Retinal pigment epithelial cell (primary cell): ENCODE data around the gene ADAM19.
A peak's percentile ranks its signal among the peaks of the same experiment; 100 is the strongest.

Experiments
- DNase-seq: peaks from one replicate; pipeline ENCODE4 v3.0.0-alpha.2; 2010; ENCODE audit warnings: low read depth
- H3K4me3 ChIP-seq: 2 replicates; pipeline ENCODE4 v1.5.1; 2011; ENCODE audit warnings: mild to moderate bottlenecking, low read length, control low read depth, moderate library complexity
- TF ChIP-seq, protein P1 (sequence below): conservative IDR thresholded peaks from 2 replicates; pipeline ENCODE4 v1.5.1; 2011; ENCODE audit warnings: low read depth, low read length, control low read depth, inconsistent platforms

Gene ADAM19

DNA sequence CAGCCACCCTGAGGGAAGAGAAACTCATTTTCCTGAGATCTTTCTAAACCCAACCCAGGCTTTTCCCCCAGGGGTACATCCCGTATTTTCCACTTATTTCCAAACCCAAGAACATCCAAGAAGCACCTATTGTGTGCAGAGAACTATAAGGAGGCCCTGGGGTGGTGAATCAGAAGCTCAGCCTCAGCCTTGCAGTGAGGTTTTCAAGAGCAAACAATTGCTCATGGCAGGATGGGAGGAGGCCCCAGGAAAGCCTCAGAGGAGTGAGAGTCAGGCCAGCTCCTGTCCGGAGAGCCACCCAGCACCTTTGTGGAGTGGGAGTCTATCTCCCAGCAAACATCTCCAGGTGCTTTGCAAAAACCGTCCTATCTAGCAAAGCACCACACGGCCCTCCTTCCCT, 96.4 kb downstream of the ADAM19 start:
- TF ChIP-seq, protein P1, sequence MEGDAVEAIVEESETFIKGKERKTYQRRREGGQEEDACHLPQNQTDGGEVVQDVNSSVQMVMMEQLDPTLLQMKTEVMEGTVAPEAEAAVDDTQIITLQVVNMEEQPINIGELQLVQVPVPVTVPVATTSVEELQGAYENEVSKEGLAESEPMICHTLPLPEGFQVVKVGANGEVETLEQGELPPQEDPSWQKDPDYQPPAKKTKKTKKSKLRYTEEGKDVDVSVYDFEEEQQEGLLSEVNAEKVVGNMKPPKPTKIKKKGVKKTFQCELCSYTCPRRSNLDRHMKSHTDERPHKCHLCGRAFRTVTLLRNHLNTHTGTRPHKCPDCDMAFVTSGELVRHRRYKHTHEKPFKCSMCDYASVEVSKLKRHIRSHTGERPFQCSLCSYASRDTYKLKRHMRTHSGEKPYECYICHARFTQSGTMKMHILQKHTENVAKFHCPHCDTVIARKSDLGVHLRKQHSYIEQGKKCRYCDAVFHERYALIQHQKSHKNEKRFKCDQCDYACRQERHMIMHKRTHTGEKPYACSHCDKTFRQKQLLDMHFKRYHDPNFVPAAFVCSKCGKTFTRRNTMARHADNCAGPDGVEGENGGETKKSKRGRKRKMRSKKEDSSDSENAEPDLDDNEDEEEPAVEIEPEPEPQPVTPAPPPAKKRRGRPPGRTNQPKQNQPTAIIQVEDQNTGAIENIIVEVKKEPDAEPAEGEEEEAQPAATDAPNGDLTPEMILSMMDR = no peak
- DNase-seq = no peak
- no peak overlapping the region for H3K4me3 ChIP-seq

DNA sequence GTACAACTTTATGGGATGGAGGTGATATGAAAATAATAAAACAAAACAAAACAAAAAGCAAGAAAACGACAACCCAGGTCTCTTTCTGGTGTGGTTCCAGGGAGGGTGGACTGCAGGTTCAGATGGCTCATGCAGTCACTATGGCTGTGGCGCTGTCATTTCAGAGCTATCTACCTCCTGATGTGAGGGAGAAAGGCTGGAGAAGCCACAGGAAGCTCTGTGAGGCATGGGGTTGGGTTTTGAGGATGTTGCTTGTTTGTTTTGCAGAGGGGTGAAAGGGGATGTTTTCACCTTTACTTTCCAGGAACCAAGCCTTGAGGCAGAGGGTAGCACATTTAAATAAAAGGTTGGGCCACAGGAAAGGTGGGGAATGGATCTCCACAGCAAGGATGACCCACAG, 96.8 kb downstream of the ADAM19 start:
- TF ChIP-seq, protein P1 = no peak
- H3K4me3 ChIP-seq = no peak overlapping the region
- no peak for DNase-seq

DNA sequence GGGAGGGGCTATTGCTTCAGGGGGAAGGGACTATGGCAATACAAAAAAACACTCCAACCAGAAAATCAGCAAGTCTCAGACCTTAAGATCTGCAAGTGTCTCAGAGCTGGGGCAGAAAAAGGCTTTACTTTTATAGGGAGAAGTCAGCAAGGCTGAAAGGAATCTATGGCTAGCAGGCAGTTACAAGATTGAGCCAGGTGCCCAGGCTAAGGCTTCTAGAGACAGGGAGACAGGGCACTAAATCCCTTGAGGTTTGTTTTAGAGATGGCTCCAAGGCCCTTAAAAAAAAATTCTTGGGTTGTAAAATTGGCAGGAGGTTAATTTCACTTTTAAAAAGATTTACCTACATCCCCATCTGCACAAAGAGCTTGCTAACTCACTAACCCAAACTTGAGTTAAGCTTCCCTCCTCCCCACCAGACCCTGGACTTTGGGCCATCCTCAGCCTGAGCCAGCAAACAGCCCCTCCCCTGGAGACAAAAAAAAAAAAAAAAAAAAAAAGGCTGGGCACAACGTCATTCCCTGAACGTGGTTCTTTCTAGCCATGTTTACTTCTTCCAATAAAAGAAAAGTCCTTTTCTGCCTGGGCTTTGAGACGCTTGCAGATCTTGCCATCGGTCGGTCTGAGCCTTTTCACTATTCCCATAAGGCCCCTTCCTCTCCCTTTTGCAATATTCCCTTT, 97.6 kb downstream of the ADAM19 start:
- TF ChIP-seq, protein P1 = no peak
- H3K4me3 ChIP-seq = no peak overlapping the region
- DNase-seq = no peak

DNA sequence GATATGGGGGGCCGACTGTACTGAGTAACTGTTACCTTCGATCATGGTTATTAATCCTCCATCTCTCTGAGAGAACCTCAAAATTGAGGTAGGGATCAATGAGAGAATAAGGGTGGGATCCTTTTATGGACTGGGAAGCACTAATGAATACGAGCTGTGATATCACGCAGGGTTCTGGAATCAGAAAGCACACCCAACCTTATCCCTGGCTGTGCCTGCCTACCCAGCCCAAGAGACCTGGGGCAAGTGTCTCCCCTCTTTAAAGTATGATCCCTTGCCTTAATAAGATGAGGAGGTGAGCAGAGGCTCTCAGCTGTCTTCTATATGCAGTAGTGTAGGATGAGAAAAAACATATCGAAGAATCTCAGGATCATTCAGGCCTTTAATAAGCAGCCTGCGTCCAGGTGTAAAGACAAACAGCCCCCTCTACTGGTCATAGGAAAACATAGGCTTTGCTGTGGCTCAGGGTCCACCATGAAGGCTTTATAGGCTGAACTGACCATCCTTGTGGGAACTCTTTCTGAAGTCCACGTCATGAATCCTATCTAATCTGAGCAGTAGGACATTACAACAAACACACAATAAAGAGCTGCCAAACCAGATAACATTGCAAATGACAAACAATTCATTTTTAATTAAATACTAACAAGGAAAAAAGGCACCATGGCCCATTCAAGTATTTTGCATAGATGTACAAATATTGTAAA, 98.7 kb downstream of the ADAM19 start:
- H3K4me3 ChIP-seq = no peak overlapping the region
- TF ChIP-seq, protein P1 = peak; percentile 89
- peak; percentile 26 for DNase-seq

DNA sequence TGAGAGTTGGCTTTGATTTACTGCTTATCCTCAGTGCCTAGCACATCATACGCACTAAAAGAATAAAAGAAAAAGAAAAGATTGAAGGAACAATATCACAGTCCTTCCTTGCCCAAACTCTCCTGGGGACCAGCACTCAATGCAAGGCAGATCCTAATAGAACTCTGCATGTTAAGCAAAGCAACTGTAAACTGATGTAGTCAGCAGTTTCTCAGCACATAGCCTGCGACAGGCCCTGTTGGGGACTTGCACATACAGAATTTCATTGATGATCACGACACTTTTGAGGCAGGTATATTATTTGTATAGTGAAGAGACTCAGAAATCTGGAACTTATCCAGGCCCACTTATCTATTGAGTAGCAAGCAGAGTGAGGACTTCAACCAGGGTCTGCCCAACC, 100.1 kb downstream of the ADAM19 start:
- no peak overlapping the region for H3K4me3 ChIP-seq
- DNase-seq = no peak
- TF ChIP-seq, protein P1 = no peak

DNA sequence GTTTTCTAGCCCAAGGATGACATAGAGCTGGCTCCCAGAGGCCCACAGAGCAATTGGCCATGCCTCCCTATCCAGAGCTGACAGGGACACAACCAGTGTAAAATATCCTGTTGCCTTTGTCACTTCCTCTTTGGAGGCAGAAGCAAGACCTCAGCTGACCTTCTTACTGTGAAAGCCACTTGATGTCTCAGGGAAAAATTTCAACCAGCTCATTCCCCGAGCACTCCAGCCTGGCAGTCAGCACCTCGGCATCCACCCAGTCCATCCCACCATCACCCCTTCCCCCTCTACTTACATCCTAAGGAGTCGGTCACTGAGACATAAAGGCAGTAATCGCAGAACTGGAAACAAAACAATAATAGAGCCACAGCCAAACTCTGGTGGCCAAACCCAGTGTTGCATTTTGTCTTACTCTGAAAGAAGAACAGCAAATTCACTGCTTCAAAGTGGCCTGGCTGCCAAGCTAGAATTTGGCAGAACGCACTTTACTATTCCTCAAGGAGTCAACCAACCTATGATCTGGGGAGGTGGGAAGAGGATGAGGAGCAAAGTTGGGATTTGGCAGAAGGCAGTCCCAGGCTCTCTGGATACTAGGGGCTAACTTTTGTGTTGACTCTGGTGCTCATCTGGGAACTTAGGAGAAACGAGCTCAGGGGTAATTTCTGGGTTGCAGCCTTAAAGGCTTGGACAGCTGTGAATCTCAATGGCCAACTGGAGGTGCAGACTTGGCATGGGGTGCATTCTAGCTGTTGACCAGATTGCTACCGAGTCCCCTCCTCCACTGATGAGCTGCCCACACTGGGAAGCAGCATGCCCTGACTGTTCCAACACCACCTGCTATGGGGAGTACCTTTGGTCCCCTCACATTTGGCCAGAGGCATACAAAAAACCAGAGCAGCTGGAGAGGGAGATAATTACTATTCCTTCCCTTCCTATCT, 101.9 kb downstream of the ADAM19 start:
- TF ChIP-seq, protein P1 = no peak
- no peak for DNase-seq
- no peak overlapping the region for H3K4me3 ChIP-seq
